HT1080 (cell line): ENCODE data around the gene TLCD3A. TPM values are rescaled to one million over a fixed set of nuclear protein-coding genes. Genes with fewer than 3 reads are reported as not detected.
"Not testable (repeated sequence)": the region's sequence is repeated elsewhere in the genome, so short reads cannot be mapped to it uniquely, and the experiment has no call there.

Experiments
- DNase-seq: peaks from one replicate; pipeline ENCODE4 v3.0.0-alpha.2; 2015; ENCODE audit warnings: low read depth
- total RNA-seq: library from RNA; depleted of rRNA; stranded (reverse); fragments of >200 nt; shearing (Covaris generic); gene quantifications from 2 replicates; pipeline ENCODE4 v1.2.3, GENCODE V29; 2014; rRNA removed

Gene TLCD3A
- total RNA-seq, 1 experiment from 2014 or later: 39.4 TPM

DNA sequence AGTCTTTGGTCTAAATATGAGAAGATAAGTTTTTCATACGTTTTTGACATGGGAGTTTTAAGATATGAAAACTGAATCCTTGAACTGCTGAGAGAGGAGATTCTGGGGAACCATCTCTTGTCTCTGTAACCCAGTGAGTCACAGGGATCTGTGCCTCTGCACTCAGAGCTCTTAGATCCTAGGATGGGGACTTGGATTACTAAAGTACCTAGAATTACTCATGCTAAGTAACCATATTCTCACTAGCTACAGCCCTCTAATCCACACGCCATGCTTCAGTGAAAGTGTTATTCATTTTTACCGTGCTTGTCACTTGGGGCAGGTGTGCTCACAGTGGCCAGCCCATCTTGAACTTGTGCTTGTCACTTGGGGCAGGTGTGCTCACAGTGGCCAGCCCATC lies 51.7 kb downstream of the TLCD3A start:
- DNase-seq: no peak

DNA sequence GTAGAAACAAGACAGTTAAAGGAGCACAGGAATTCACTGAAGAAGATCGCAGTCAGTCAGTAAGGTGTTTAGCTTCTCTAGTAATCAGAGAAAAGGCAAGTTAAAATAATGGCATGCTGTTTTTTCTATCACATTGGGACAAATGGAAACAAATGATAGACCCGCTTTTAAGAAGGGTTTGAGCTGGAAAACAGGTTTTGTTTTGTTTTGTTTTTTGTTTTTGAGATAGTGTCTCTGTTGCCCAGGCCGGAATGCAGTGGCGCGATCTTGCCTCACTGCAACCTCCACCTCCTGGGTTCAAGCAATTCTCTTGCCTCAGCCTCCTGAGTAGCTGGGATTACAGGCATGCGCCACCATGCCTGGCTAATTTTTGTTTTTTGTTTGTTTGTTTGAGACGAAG lies 53.5 kb downstream of the TLCD3A start:
- DNase-seq: not testable (repeated sequence)

DNA sequence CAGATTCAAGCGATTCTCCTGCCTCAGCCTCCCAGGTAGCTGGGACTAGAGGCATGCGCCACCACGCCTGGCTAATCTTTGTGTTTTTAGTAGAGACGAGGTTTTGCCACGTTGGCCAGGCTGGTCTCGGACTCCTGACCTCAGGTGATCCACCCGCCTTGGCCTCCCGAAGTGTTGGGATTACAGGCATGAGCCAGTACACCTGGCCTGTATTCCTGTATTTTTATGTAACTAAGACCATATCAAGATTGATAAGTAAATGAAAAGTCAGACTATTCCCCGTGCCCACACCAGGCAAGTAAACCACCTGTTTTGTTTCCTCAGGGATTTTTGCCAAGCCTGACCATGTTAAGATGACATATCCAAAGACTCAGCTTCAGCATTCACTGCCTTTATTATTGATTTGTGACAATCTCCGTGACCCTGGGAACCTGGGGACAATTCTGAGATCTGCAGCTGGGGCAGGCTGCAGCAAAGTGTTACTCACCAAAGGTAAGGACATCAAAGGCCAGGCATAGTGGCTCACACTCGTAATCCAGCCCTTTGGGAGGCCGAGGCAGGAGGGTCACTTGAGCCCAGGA lies 55.3 kb downstream of the TLCD3A start:
- no peak for DNase-seq

GRCh38 chr17:788551-788950 lies 56.2 kb downstream of the TLCD3A start:
- DNase-seq: no peak

GRCh38 chr17:789160-789840 lies 56.9 kb downstream of the TLCD3A start:
- no peak for DNase-seq

- not testable (repeated sequence) for DNase-seq
These were observed 57.8 kb downstream of the TLCD3A start for GRCh38 chr17:789931-790873.

DNA sequence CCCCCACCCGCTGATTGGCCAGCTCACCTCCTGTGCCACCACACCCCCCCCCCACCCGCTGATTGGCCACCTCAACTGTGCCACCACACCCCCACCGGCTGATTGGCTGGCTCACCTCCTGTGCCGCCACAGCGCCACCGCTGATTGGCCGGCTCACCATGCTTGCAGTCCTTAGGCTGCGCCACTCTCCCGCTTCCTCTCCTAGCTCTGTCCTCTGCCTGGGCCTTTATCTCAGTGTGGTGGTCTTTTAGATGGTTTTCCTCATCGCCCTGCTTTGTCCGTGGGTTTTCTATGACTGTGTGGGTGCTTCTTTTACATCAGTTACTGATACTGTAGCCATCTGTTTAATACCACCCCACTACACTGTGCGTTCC lies 58.5 kb downstream of the TLCD3A start:
- DNase-seq: not testable (repeated sequence)

DNA sequence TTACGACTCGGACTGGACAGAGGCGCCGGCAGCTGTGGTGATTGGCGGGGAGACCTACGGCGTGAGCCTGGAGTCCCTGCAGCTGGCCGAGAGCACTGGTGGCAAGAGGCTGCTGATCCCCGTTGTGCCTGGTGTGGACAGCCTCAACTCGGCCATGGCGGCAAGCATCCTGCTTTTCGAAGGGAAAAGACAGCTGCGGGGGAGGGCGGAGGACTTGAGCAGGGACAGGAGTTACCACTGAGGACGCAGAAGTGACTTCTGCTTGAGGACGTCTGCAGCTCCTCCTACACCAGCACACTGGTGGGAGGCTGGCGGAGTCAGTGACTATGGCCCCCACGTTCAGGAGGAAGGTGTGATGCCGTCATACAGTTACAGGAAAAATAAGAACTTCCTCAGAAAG lies 59.4 kb downstream of the TLCD3A start:
- no peak for DNase-seq

DNA sequence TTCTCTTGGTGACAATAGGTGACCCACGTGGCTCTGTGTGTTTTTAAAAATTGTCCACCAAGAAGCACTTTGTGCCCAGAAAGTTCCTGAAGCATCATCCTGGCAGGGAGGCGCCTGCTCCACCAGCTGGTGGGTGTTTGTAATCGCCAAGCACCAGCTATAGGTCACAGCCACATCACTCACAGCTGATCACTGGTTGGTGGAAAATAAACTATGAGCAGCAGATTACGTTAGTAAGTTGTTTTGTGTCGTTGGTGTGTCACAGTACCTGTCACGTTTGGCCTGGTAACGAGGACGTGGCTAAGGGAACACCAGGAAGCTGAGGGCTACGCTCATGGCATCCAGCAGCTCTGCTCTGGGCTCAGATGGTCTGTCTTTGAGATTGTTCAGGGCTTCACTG lies 59.9 kb downstream of the TLCD3A start:
- DNase-seq: no peak

Other genes with a start within 250 kb of the TLCD3A start
- gene VPS53, start 17.8 kb upstream of the TLCD3A start, total RNA-seq: 7.6 and 16.1 TPM in 2 replicates
- 34.9 and 43.5 TPM in 2 replicates for gene GEMIN4, start 19.7 kb downstream of the TLCD3A start, total RNA-seq
- gene GLOD4, start 49.7 kb downstream of the TLCD3A start, total RNA-seq: 46.7 and 59.4 TPM in 2 replicates
- 49.7 and 58.0 TPM in 2 replicates for gene MRM3, start 49.8 kb downstream of the TLCD3A start, total RNA-seq
- gene NXN, start 247.2 kb downstream of the TLCD3A start, total RNA-seq: 2.6 and 3.5 TPM in 2 replicates